Adrenal gland (tissue), 5 donors: Measurements from ENCODE around the gene SLC25A34.

Experiments
- POLR2A ChIP-seq, 2 donors: fragments of 450-650 bp; IDR thresholded peaks; one replicate each; pipeline ENCODE4 v1.6.1; 2017; ENCODE audit warnings: antibody characterized with exemption in 2 of 2, mild to moderate bottlenecking in 2 of 2, moderate library complexity in 1 of 2
- TF ChIP-seq, protein P1 (sequence below), 6 experiments: fragments of 450-650 bp in 4 of 6; fragments of 200-600 bp in 2 of 6; sonication (generic) in 1 of 6; IDR thresholded peaks; 1 replicate in 5 of 6; 2 replicates in 1 of 6; pipeline versions ENCODE4 v1.5.1 to v1.8.0; 2016 to 2021; ENCODE audit warnings: antibody characterized with exemption in 6 of 6, mild to moderate bottlenecking in 2 of 6, moderate library complexity in 1 of 6
- donor health status: DM: no; HTN: no; CAD: no.

DNA sequence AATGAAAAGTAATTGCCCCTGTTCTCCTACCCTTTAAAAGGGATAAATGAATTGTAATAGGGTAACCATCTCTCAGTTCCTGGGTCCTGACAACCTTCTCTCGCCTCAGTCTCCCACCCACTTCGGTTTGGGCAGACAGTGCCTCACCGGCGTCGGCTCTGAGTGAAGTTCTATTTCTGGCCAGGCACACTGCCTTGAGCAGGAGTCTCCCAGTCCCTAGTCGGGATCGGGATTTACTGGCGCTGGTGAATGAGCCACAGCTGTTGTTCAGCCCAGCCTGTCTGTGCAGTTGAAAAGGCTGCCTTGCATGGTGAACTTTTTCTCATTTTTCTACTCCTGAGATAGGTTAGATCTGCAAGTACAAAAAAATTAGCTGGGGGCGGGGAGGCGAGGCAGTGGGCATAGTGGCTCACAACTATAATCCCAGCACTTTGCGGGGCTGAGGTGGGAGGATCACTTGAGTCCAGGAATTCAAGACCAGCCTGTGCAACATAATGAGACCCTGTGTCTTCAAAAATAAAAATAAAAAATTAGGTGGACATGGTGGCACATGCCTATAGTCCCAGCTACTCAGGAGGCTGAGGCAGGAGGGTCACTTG lies 44.5 kb upstream of the SLC25A34 start:
- TF ChIP-seq, protein P1, sequence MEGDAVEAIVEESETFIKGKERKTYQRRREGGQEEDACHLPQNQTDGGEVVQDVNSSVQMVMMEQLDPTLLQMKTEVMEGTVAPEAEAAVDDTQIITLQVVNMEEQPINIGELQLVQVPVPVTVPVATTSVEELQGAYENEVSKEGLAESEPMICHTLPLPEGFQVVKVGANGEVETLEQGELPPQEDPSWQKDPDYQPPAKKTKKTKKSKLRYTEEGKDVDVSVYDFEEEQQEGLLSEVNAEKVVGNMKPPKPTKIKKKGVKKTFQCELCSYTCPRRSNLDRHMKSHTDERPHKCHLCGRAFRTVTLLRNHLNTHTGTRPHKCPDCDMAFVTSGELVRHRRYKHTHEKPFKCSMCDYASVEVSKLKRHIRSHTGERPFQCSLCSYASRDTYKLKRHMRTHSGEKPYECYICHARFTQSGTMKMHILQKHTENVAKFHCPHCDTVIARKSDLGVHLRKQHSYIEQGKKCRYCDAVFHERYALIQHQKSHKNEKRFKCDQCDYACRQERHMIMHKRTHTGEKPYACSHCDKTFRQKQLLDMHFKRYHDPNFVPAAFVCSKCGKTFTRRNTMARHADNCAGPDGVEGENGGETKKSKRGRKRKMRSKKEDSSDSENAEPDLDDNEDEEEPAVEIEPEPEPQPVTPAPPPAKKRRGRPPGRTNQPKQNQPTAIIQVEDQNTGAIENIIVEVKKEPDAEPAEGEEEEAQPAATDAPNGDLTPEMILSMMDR (IDR thresholded peaks at IDR 0.05) = no peak
- TF ChIP-seq POLR2A (IDR thresholded peaks at IDR 0.05) = no peak
